ENCODE data around the gene KHDC4. TPM values are rescaled to one million over a fixed set of nuclear protein-coding genes. Genes with fewer than 3 reads are reported as not detected.
A peak's percentile ranks its signal among the peaks of the same experiment; 100 is the strongest.
"Not testable (repeated sequence)": the region's sequence is repeated elsewhere in the genome, so short reads cannot be mapped to it uniquely, and the experiment has no call there.

Gene KHDC4
- total RNA-seq, 2 experiments from 2014 or later, result 82.3 to 87.2 TPM

DNA sequence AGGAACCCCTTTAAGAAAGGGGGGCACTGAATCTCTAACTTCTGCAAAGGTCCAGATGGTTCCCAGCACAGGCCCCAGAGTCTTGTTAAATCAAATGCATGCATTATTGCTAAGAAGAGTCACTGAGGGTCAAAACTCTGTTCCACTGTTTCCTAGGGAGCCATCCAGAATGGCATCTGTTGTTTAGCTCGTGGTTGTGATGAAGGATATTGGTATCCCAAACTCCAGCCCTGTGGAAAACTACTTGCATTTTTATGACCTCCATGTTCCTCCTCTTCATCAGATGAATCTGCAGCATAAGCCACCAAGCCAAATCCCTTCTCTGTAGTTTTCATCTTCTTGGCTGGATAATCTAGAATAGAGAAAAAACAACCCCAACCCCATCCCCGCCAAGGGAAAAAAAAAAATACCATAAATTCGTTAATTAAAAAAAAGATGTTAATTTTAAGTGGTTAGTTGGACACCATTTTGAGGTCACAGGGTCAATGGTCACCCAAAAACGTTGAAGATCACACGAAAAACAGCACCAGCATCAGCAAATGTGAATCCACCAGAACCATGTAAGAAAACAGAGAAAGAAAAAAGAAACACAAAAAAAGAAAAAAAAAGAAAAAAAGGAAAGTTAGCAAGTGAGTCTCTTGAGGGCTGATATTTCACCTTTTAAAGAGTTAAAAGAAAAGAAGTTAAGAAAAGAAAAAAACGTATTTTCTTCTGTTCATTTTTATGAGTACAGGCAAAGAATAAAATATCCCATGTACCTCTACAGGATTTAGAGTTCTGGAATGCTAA is 20.1 kb downstream of the KHDC4 start:
- intact Hi-C loops (cut with micrococcal nuclease), result loop anchor here (5.0 to 10.0 kb wide), 2 partner anchors 112 to 169 kb away; no protein-coding TSS in a partner anchor
- Mint-ChIP-seq H3K27me3 (ENCODE audit: low read depth) (no peaks in the 10 kb centered on the region), H3K4me3 (no peak overlapping the region), H3K9me3 (no peaks in the 10 kb centered on the region), H3K36me3 (ENCODE audit: low read depth) (peaks cover 50% of the 10 kb centered on the region), H3K4me1 (ENCODE audit: low read depth) (peaks cover 25% of the 10 kb centered on the region), H3K27ac (no peak overlapping the region)
- CTCF ChIA-PET, result no interaction called here
- no peak for DNase-seq

DNA sequence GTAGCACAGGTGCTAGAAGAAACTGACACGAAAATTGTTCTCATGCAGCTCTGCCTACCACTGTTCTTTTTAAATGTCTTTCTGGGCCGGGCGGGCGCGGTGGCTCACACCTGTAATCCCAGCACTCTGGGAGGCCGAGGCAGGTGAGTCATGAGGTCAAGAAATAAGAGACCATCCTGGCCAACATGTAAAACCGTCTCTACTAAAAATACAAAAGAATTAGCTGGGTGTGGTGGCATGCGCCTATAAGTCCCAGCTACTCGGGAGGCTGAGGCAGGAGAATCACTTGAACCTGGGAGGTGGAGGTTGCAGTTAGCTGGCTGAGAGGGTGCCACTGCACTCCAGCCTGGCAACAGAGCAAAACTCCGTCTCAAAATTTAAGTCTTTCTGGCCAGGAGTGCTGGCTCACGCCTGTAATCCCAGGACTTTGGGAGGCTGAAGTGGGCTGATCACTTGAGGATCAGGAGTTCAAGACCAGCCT is 22.1 kb downstream of the KHDC4 start:
- intact Hi-C loops (cut with micrococcal nuclease), result loop anchor here (5.0 to 10.0 kb wide), 2 partner anchors 110 to 167 kb away; no protein-coding TSS in a partner anchor
- no peak for DNase-seq
- CTCF ChIA-PET, result interaction anchor here (0.6 kb wide), 2 partner anchors 81 to 200 kb away, joined by 3 to 4 read pairs; no protein-coding TSS in a partner anchor
- Mint-ChIP-seq H3K4me1 (ENCODE audit: low read depth) (peaks cover 23% of the 10 kb centered on the region), H3K4me3 (peak overlapping the region; percentile 99), H3K9me3 (no peaks in the 10 kb centered on the region), H3K27me3 (ENCODE audit: low read depth) (no peaks in the 10 kb centered on the region), H3K27ac (peak overlapping the region; percentile 97), H3K36me3 (ENCODE audit: low read depth) (peaks cover 51% of the 10 kb centered on the region)

DNA sequence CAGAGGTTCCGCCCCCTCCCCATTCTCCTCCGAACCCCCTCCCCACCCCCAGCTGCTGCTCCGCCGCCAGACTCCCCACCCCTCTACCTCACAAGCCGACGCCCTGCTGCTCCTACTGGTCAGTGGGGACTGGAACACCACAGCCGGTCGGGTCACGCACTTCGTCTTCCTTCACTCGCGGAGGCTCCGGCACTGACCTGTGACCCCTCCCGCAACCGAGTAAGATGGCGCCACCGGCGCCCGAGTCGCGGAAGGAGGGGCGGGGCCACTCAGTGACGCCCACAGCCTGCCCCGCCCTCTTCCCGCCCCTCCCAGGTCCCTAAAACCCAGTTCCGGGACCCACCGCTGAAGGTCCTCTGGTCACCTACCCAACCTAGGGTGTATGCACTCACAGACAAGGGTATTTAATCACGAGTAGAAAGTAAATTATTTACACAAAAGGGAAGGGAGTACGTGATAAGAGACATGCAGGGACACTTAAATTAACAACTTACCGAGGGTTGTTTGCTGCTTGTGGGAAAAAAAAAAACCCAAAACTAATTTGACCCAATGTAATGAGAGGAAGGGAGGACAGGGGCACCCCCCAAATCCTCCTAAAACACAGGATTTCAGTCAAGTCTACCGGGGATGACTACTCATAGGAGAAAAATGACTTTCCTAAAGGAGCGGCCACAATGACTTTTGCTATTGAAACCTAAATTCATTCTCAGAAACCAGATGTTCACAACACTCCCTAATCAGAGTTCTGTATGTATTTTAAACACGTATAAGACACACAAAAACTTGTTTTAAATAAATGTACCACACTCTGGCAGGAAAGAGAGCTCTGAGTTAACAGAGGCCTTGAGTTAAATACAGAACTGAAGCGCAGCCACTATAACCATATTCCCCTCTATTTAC is 22.8 kb downstream of the KHDC4 start, which contains the start of gene RIT1:
RIT1 (minus strand) TSS at position 194 of the 900 bp plus-strand sequence. CDS start 588 bp downstream, outside the sequence.
- H3K4me3 Mint-ChIP-seq, result peak within 1 kb of the TSS; percentile 99
- H3K4me1 Mint-ChIP-seq (ENCODE audit: low read depth), result peaks cover 21% of the 10 kb centered on the region
- peaks cover 44% of the 10 kb centered on the region for H3K36me3 Mint-ChIP-seq (ENCODE audit: low read depth)
- CTCF ChIA-PET, result interaction anchor here (0.6 kb wide), 2 partner anchors 81 to 199 kb away, joined by 3 to 4 read pairs; no protein-coding TSS in a partner anchor
- DNase-seq, result peak; percentile 89
- intact Hi-C loops (cut with micrococcal nuclease), result loop anchor here (1.0 to 10.0 kb wide), 5 partner anchors 23 to 427 kb away; partner anchors contain the start of genes CCT3, GON4L, KHDC4 and TSACC
- H3K27me3 Mint-ChIP-seq (ENCODE audit: low read depth), result no peaks in the 10 kb centered on the region
- peak within 1 kb of the TSS; percentile 97 for H3K27ac Mint-ChIP-seq
- H3K9me3 Mint-ChIP-seq, result no peaks in the 10 kb centered on the region

DNA sequence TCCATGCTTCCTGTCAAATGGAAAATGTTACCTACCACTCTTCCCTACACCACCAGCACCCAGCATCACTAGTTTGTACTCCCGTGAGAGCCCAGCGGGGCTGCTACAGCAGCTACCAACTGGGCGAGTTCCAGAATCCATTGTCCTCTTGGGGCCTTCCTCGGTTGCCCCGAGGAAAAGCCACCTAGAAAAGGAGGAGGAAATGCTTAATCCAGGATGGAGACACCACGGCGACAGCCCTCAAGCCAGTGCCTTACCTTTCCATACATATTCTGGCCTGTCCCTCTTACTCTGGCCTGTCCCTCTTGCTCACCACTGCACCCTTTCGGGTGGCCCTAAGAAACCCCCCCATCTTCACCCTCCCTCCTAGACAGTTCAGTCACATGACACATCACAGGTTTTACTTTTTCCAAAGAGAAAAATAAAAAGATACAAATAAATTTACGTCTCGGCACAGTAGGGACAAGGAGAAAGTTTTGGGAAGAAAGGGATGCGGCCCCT is 23.5 kb downstream of the KHDC4 start:
- peaks cover 21% of the 10 kb centered on the region for H3K4me1 Mint-ChIP-seq (ENCODE audit: low read depth)
- peak; percentile 16 for DNase-seq
- peak overlapping the region; percentile 99 for H3K4me3 Mint-ChIP-seq
- no peaks in the 10 kb centered on the region for H3K27me3 Mint-ChIP-seq (ENCODE audit: low read depth)
- no peaks in the 10 kb centered on the region for H3K9me3 Mint-ChIP-seq
- intact Hi-C loops (cut with micrococcal nuclease), result loop anchor here (1.0 to 10.0 kb wide), 5 partner anchors 24 to 428 kb away; partner anchors contain the start of genes CCT3, GON4L, KHDC4 and TSACC
- H3K27ac Mint-ChIP-seq, result peak overlapping the region; percentile 97
- H3K36me3 Mint-ChIP-seq (ENCODE audit: low read depth), result peaks cover 38% of the 10 kb centered on the region
- CTCF ChIA-PET, result no interaction called here

DNA sequence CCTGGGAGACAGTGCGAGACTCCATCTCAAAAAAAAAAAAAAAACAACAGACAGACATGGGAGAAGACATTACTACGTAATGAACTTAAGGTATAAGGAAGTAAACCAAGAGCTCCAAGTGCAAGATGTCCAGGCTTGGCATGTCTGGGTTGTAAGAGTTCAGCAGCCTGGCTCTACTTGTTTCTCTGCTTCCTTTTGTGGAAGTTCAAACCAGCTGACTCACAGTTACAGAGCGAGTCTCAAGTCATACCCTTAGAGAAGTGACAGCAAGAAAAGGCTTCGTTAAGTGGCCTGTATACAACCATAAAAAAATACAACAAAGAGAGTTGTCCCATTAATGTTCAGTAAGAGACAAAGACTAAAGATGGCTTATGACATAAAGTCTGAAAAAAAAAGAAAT is 24.3 kb downstream of the KHDC4 start:
- CTCF ChIA-PET, result interaction anchor here (0.6 kb wide), 2 partner anchors 69 to 426 kb away, joined by 3 read pairs; no protein-coding TSS in a partner anchor
- no peaks in the 10 kb centered on the region for H3K9me3 Mint-ChIP-seq

DNA sequence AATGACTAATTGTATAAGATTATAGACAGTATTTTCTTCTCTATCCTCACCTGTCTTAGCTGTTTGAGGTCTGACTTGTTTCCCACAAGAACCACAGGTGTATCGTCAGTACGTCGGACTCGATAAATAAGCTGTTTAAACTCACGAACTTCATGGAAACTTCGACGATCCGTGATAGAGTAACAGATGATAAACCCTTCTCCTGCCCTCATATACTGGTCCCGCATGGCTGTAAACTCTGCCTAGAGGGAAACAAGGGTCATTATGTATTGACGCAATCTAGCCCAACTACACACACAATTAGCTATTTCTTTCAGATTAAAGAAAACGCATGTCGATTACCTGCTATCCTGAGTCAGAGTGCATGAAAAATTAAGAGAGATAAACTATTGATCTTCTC is 30.0 kb downstream of the KHDC4 start:
- no peaks in the 10 kb centered on the region for H3K9me3 Mint-ChIP-seq
- CTCF ChIA-PET, result interaction anchor here (0.6 kb wide), 1 partner anchor 1548 kb away, joined by 3 read pairs; no protein-coding TSS in a partner anchor
- no peak for DNase-seq
- intact Hi-C loops (cut with micrococcal nuclease), result no loop called here
- H3K27ac Mint-ChIP-seq, result no peak overlapping the region
- H3K4me3 Mint-ChIP-seq, result no peak overlapping the region
- no peaks in the 10 kb centered on the region for H3K27me3 Mint-ChIP-seq (ENCODE audit: low read depth)
- H3K4me1 Mint-ChIP-seq (ENCODE audit: low read depth), result no peaks in the 10 kb centered on the region
- H3K36me3 Mint-ChIP-seq (ENCODE audit: low read depth), result peaks cover 22% of the 10 kb centered on the region

More for the DNA sequence above, 24.3 kb downstream of the KHDC4 start:
- peaks cover 35% of the 10 kb centered on the region for H3K36me3 Mint-ChIP-seq (ENCODE audit: low read depth)
- intact Hi-C loops (cut with micrococcal nuclease), result loop anchor here (5.0 to 10.0 kb wide), 2 partner anchors 108 to 165 kb away; no protein-coding TSS in a partner anchor
- peaks cover 21% of the 10 kb centered on the region for H3K4me1 Mint-ChIP-seq (ENCODE audit: low read depth)
- peak overlapping the region; percentile 97 for H3K27ac Mint-ChIP-seq
- peak; percentile 11 for DNase-seq
- H3K4me3 Mint-ChIP-seq, result peak overlapping the region; percentile 63
- H3K27me3 Mint-ChIP-seq (ENCODE audit: low read depth), result no peaks in the 10 kb centered on the region

DNA sequence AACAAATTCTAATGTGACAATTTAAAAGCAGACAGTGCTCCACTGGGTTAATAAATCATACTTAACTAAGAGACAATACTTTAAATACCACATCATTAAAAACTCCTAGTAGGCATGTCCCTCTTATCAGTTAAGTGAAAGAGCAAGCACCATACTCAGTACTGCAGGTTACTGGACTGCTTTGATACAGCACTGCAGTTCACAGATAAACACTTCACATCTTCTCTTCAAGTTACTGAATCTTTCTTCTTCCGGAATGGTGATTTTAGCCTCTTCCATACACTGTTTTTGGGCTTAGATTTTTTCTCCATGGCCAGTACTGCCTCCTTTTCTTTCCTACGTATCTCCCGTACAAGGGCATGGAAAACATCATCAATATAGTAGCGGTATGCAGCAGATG is 34.1 kb downstream of the KHDC4 start:
- Mint-ChIP-seq H3K4me3 (no peak overlapping the region), H3K9me3 (no peaks in the 10 kb centered on the region), H3K4me1 (ENCODE audit: low read depth) (no peaks in the 10 kb centered on the region), H3K36me3 (ENCODE audit: low read depth) (peaks cover 23% of the 10 kb centered on the region), H3K27ac (no peak overlapping the region), H3K27me3 (ENCODE audit: low read depth) (no peaks in the 10 kb centered on the region)
- CTCF ChIA-PET, result interaction anchor here (0.6 to 0.7 kb wide), 2 partner anchors 7 to 494 kb away, joined by 3 read pairs; no protein-coding TSS in a partner anchor
- intact Hi-C loops (cut with micrococcal nuclease), result no loop called here
- DNase-seq, result no peak

DNA sequence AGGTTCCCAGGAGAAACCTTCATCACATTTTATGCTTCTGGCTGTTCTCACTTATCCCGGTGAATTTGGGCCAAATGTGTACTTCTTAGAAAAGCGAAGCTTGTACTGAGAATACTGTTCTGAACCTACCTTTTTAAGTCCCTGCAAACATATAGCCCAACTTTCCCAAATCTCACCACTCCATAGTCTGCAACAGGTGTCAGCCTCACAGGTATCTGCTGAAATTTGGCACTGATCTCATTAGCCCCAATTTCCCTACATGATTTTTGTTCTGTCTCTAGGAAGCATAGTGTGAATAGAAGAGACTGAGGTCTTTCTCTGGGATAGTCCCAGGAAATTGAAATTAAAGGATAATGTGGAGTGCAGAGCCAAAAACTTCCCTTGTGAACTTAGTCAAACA is 34.5 kb downstream of the KHDC4 start:
- no peak for DNase-seq
- Mint-ChIP-seq H3K4me3 (no peak overlapping the region), H3K36me3 (ENCODE audit: low read depth) (peaks cover 23% of the 10 kb centered on the region), H3K27ac (no peak overlapping the region), H3K4me1 (ENCODE audit: low read depth) (no peaks in the 10 kb centered on the region), H3K9me3 (no peaks in the 10 kb centered on the region), H3K27me3 (ENCODE audit: low read depth) (no peaks in the 10 kb centered on the region)
- CTCF ChIA-PET, result interaction anchor here (0.6 to 1.4 kb wide), 3 partner anchors 8 to 494 kb away, joined by 3 read pairs; no protein-coding TSS in a partner anchor
- intact Hi-C loops (cut with micrococcal nuclease), result no loop called here

DNA sequence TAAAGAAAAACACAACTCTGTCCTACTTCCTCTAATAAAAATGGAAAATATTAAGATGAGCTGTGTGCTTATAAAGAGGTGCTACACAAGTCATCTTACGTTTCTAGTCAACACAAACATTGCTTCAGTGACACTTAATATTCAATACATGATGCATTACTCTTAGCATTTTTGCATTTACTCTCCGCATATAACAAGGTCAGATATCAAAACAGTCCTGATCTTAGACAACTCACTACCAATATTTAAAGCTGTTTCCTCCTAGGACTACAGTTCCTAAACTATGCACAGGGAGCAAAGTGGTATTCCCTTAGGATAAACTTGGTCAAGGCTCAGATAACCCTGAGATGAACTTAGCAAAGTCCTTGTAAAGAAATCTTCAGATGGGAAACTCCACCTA is 35.3 kb downstream of the KHDC4 start:
- Mint-ChIP-seq H3K9me3 (no peaks in the 10 kb centered on the region), H3K27me3 (ENCODE audit: low read depth) (no peaks in the 10 kb centered on the region), H3K4me1 (ENCODE audit: low read depth) (peaks cover 3% of the 10 kb centered on the region), H3K27ac (no peak overlapping the region), H3K4me3 (no peak overlapping the region), H3K36me3 (ENCODE audit: low read depth) (peaks cover 18% of the 10 kb centered on the region)
- no peak for DNase-seq
- CTCF ChIA-PET, result interaction anchor here (1.4 kb wide), 1 partner anchor 167 kb away, joined by 3 read pairs; no protein-coding TSS in a partner anchor
- intact Hi-C loops (cut with micrococcal nuclease), result no loop called here

DNA sequence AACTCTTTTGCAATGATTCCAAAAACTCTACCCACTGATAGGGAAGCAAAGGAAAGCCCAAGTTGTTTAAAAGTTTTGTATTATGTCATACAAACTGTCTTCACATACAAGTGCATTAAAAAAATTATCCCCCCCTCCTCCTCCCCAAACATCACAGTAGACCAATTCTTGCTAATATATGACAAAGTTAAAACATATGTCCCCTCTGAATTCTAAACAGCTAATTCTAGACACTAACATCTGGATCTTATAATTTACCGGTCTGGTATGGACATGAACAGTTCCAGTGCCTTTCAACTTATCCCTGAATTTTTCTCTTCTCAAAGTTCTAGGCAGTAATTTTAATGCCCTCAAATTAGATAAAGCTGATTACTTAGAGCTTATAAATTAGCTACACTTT is 36.5 kb downstream of the KHDC4 start:
- Mint-ChIP-seq H3K4me1 (ENCODE audit: low read depth) (peaks cover 14% of the 10 kb centered on the region), H3K36me3 (ENCODE audit: low read depth) (peaks cover 18% of the 10 kb centered on the region), H3K27me3 (ENCODE audit: low read depth) (no peaks in the 10 kb centered on the region), H3K9me3 (no peaks in the 10 kb centered on the region), H3K27ac (peak overlapping the region; percentile 48), H3K4me3 (no peak overlapping the region)
- CTCF ChIA-PET, result interaction anchor here (0.6 to 1.1 kb wide), 2 partner anchors 9 to 93 kb away, joined by 3 to 4 read pairs; no protein-coding TSS in a partner anchor
- intact Hi-C loops (cut with micrococcal nuclease), result no loop called here
- no peak for DNase-seq

DNA sequence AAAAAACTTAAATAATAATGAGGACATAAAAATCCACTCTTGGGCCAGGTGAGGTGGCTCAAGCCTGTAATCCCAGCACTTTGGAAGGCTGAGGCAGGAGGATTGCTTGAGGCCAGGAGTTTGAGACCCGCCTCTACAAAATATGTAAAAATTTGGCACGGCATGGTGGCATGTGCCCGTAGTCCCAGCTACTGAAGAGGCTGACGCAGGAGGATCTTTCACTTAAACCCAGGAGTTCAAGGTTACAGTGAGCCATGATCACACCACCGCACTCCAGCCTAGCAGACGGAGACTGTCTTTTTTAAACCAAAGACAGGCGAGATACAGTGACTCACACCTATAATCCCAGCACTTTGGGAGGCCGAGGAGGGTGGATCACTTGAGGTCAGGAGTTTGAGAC is 37.7 kb downstream of the KHDC4 start:
- DNase-seq; H3K27me3 Mint-ChIP-seq (ENCODE audit: low read depth); H3K9me3 Mint-ChIP-seq; CTCF ChIA-PET; H3K27ac Mint-ChIP-seq; intact Hi-C loops (cut with micrococcal nuclease); H3K4me3 Mint-ChIP-seq: not testable (repeated sequence)
- Mint-ChIP-seq H3K4me1 (ENCODE audit: low read depth) (peaks cover 15% of the 10 kb centered on the region), H3K36me3 (ENCODE audit: low read depth) (peaks cover 17% of the 10 kb centered on the region)
